GM21528 (cell line): ENCODE measurements around the gene GALNT12.

Experiments
- ATAC-seq: cut with Tn5 transposase; IDR thresholded peaks from one replicate; pipeline ENCODE4 v1.9.1; 2021; ENCODE audit warnings: mild to moderate bottlenecking, moderate library complexity; ENCODE audit not compliant: unreplicated experiment, low FRiP score

The GALNT12 gene

DNA sequence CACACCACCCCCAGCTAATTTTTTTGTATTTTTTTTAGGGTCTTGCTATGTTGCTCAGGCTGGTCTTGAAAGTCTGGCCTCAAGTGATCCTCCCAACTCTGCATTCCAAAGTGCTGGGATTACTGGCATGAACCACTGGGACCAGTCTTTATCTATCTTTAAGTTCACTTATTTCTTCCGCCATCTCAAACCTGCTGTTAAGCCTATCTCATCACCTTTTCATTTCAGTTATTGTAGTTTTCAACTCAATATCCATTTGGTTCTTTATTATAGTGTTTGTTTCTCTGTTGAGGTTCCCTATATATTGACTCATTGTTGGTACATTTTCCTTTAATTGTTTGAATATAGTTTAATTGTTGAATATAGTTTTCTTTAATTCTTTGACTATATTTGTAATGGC lies 48.1 kb downstream of the GALNT12 start:
- ATAC-seq: no peak

- no peak for ATAC-seq
These were observed 49.5 kb downstream of the GALNT12 start for GRCh38 chr9:98856982-98857381.

DNA sequence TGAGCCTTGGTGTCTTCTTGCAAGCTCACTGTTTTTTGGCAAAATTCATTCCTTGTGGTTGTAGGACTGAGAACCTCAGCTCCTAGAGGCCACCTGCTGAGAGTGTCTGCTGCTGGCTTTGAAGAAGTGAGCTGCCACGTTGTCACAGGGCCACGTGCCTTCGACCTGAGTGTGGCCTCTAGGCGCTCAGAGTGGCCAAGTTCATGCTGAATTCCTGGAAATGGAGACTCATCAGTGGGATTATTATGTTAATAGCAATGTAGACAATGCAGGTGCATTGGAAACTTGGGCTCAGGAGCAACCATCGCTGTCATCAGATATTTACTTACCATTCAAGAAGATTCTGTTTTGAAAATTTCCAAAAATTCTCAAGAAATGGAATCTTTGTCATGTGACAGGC lies 52.5 kb downstream of the GALNT12 start:
- no peak for ATAC-seq

- ATAC-seq: no peak
These were observed 53.4 kb downstream of the GALNT12 start for GRCh38 chr9:98860871-98861293.

DNA sequence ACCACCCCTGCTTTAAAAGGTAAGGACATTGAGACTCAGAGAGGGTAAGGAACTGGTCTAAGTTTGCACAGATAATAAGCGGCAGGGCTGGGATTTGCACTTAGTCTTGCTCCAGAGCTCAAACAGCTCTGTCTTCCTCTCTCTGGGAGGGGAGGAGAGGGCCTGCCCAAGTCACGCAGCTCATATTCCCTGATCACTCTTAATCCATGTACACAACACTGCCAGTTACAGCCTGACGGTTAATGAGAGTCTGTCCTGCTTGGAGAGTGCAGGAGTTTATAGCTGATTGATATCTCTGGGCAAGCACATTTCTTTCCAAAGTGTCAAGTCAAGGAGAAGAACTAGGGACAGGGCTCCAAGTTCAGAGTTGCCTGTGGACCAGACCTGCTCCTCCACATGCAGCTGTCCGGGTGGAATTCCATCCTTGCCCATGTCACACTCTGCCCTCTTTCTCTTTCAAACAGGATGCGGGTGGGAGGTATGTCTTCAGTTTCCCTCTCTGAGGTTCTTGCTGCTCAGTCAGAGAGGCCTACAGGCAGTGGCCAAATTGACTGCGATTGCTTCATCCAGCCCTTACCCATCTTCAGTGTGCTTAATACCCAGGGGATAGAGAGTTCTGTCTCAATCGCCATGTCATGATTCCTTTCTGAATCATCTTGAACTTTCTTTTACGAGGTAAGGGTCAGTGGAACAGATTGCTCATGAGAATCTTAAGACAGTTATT lies 54.5 kb downstream of the GALNT12 start:
- no peak for ATAC-seq

DNA sequence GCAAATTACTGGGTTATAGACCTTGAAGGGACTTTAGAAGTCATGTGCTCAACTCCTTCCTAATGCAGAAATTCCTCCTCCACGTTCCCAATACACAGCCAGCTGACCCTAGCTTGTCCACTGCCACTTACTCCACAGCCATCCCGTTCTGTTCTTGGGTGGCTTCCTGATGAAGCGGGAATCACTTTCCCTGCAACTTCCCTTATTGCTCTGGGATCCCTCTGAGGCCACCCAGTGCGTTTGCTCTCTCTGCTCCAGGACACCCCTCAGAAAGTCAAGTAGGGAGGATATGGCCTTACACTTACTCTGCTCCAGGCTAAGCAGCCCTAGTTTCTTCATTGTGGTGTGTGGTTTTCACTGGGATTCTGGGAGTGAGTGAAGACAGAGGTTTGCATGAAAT lies 55.5 kb downstream of the GALNT12 start:
- no peak for ATAC-seq

DNA sequence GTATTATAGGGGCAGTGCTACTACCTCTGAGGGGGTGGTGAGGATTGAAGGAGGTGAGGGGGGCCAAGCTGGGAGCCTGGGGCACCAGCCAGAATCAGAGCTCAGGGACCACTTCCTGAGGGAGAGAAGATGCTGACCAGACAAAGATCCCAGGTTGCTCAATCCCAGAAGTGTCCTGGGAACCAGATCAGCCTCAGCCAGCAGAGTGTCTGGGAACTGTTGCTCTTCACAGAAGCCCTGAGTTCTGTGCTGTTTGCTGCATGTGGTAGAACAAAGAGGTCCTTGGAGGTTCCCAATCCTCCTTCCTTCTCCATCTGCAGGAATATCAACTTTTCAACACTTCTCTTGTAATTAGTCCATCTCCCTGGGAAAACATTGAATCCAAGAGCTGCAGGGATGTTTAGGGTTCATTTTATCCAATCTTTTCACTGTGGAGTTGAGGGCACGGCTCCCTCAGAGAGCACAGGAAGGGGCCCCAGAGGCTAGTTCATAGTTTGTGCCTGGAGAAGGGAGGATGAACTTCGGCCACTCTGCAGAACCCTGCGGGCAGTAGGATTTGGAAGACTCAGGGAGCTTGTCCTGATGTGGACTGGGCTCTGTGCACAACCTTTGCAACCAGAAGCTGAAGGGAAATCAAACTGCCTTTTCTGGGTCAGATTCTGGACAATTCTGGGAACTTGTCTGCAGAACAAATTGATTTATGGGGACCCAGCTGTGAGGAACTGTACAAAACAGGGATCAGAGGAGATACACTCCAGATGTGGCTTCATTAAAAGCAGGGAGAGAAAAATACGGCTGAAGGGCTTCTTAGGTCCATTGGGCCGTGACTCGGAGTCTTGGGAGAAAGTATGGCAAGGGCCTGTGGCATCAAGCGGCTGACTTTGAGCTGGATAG lies 57.1 kb downstream of the GALNT12 start:
- ATAC-seq: no peak

DNA sequence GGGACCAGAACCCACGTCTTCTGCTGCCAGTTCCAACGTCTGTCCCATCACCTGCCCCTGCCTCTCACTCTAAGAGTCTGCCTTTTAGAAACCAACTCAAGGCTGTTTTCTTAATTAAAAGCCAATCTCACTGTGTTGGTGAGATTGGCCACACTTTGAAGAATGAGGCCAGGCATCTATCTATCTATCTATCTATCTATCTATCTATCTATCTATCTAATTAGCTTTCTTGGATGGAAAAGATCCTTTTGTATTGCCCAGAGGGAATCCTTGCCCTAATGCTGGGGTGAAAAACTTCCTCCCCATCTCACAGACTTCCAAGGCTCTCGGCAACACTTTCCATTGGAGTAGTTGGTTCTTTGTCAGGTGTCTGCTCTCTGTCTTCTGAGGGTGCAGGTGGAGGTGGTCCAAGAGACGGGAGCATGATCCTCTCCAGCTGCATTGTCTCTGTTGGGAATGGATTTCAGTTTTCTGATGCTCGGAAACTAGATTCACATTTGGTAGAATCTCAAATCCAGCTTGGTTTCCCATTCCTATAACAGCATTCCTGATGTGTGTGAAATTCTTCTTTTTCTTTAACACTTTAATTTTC lies 57.9 kb downstream of the GALNT12 start:
- no peak for ATAC-seq

- ATAC-seq: no peak
These were observed 59.1 kb downstream of the GALNT12 start for GRCh38 chr9:98866435-98867102.

DNA sequence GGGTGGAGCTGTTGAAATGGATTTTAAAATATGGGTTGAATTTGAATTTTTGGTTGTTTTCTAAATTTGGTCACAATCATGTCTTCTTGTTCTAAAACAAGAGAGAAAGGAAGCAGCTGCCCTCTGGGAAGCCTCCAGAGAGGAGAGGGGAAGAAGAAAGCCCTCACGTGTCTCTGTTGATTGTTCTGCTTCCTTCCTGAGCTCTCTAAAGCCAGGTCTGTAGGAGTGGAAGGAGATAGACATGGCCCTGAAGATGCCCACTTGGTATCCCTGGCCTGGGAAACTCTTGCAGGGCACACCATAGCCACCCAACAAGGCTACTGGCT lies 59.6 kb downstream of the GALNT12 start:
- no peak for ATAC-seq

DNA sequence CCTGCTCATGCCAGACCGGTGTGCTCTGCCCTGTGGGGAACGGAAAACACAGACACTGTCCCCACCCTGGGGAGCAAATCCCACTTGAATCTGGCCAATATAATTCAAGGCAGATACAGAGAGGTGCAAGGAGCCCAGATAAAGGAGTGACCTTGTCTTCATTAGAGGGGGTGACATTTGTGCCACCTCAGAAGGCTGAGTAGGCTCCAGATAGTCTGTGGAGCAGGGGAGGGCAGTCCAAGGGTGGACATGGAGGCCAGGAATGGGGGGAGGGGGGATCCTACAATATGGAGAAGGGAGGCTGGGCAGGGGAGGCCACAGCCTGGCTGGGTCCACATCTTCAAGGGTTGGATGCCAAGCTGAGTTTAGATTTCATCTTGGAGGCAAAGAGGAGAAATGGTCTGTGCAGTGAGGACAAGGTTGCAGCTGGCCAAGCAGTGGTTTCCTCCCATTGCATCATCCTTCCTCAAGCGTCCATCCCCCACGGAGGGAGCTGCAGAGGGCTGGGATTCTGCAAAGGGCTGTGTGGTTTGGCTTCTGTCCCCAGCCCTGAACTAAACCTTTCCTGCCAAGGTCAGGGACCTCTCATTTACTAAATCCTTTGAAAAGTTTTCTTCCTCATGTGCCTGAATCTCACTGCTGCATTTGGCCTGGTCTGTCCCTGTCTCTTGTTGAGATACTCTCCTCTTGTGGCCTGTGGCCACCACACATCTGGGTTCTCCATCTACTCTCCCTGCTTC lies 60.1 kb downstream of the GALNT12 start:
- no peak for ATAC-seq

GRCh38 chr9:98869078-98869745 lies 61.7 kb downstream of the GALNT12 start:
- no peak for ATAC-seq

GRCh38 chr9:98869866-98870265 lies 62.4 kb downstream of the GALNT12 start:
- no peak for ATAC-seq

DNA sequence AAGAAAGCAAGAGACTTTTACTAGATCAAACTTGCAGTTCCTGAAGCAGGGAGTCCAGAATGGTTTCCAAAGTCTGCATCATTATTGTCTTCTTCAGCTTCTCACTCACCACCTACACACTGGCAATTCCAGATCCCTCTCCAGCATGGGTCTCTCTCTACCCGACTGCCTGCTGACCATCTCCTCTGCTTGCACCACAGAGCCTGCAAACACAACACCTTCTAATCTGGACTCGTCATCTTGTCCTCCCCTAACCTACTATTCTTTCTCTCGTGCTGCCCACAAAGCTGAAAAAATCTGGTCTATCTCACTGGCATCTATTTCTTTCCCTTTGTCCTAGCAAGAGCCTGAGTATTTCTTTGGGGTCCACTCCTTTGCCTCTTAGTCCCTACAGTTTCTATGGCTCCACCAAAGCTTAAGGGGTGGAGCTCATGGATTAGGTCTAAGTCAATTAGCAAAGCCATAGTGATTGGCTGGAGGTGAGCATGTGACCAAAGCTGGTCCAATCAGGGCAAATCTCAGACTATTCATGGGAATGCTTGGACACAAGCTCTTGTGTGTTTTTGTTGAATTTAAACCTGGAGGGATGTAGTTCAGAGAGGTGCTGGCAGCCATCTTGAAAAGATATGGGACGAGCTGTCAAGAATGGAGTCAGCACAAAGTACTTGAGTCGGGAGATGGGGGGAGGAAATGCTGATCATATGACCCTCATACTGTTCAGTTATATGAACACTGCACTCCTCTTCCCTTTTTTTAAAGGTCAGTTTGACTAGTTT lies 63.5 kb downstream of the GALNT12 start:
- no peak for ATAC-seq

DNA sequence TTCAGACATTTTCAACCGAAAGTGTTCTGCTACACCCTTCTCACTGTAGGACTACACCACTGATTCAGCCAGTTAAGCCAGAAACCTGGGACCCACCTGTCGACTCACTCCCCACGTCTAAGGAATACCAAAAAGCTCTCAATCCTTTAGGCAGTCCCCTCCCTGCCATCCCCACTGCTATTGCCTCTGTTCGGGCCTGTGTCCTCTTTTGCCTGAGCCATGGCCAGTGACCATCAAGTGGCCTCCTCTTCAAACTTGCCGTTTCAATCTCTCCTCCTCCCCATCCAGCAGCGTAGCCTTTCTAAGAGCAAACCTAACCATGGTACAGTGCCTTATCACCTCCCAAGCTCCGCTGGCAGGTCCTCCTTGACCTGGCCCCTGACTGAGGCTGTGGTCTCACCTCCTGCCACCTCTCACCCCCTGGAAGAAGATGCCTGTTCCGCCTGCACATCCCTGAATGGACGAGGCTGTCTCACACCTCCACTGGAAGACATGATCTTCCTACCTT lies 64.1 kb downstream of the GALNT12 start:
- ATAC-seq: no peak

DNA sequence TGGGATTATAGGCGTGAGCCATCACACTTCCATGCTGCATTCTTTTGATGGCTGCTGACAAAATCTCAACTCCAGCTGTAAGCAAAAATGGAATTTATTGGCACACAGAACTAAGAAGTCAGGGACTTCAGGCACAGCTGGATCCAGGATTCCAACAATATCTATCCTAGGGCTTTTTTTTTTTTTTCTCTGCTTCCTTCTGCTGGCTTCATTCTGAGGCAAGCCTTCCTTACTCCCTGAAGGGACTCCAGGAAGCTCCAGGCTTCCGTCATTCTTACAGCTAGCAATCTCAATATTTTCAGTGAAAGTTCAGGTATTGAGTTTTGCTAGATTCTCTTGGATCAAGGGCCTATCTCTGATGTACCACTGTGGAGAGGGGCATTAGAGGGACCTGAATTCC lies 66.1 kb downstream of the GALNT12 start:
- no peak for ATAC-seq

DNA sequence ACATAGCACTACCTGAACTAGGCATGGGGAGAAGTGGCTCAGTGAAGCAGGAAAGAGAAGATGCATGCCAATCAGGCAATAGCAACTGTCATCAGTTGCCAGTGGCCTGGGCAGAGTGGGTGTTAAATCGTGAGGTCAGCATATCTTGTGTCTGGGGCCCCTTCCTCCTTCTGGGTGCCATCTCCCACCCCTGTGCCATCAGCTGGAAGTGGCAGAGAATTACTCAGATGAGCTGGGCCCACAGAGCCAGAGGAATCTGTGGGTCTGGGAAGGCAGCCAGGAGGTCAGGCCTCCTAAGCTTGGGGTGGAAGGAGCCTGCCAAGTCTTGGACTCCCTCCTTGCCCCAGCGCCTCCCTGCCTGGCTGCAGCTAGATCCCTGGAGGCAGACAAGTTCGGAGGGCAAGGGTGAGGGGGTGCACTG lies 66.5 kb downstream of the GALNT12 start:
- no peak for ATAC-seq

DNA sequence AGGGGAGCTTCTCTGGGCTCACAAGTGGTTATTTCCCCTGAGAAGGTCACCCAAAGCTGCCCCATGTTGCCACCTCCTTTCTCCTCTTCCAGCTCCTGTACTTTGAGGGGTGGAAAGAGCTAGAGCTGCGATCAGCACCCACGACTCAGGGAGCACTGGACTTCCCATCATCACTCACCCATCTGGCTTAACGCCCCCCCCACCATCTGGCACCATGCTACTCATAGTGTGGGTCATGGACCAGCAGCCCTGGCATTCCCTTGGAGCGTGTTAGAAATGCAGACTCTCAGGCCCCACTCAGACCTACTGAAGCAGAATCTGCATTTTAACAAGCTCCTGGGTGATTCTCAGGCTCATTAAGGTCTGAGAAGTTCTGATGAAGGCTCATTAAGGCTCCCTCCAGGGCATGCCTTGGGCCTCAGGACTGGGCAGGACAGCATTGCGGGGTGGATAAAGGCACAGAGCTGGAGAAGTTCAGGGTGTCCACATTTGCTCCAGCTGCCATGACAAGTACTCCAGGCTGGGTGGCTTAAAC lies 67.3 kb downstream of the GALNT12 start:
- ATAC-seq: no peak

DNA sequence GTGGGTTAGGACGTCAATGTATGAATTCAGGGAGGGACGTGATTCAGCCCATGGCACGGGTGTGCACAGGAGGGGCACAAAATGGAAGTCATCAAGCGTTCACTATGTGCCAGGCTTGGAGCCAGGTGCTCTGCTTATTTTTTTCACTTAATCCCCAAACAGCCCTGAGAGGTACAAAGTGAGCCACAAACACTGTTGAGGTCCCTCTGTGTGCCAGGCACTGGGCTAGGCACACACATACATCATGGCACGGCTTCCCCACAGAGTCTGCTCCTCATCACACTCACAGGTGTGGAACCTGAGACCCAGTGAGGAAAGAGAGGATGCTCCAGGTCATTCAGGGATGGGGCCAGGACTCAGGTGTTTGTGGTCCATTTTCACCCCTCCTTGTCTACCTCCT lies 68.1 kb downstream of the GALNT12 start:
- no peak for ATAC-seq
